Ishikawa (cell line): ENCODE measurements around the gene UBE3D.
A peak's percentile ranks its signal among the peaks of the same experiment; 100 is the strongest.

Source experiments
- EP300 ChIP-seq: IDR thresholded peaks from 2 replicates; pipeline ENCODE4 v1.6.1; 2012; ENCODE audit warnings: borderline replicate concordance
- MAX ChIP-seq: IDR thresholded peaks from 2 replicates; pipeline ENCODE4 v1.6.1; 2012
- REST ChIP-seq: IDR thresholded peaks from 2 replicates; pipeline ENCODE4 v1.6.1; 2012; ENCODE audit warnings: low read depth, mild to moderate bottlenecking
- TAF1 ChIP-seq: IDR thresholded peaks from 2 replicates; pipeline ENCODE4 v1.6.1; 2012; ENCODE audit warnings: low read depth, mild to moderate bottlenecking
- USF1 ChIP-seq: IDR thresholded peaks from 2 replicates; pipeline ENCODE4 v1.6.1; 2012

- TF ChIP-seq USF1 (peak; percentile 84), MAX (peak; percentile 88), TAF1 (peak; percentile 55), EP300 (no peak), REST (no peak)
Measured at GRCh38 chr6:83065511-83066192, at the start of gene UBE3D.
